B cell (primary cell): Measurements from ENCODE around the gene IST1. TPM values are rescaled to one million over a fixed set of nuclear protein-coding genes. Genes with fewer than 3 reads are reported as not detected.

Source experiments
- ATAC-seq: fragments of 200-7000 bp; cut with Tn5 transposase; one replicate; pipeline ENCODE4 v1.10.0; 2021; ENCODE audit warnings: low read depth, mild to moderate bottlenecking, moderate number of reproducible peaks, moderate library complexity
- CTCF ChIA-PET: fragments of 350-600 bp; sonication (Branson Sonifier 250); formaldehyde crosslinking; loops from one replicate; lab custom pipeline; 2021; ENCODE audit warnings: antibody characterized with exemption, inconsistent platforms; lab: Charles Lee
- POLR2A ChIA-PET: fragments of 350-600 bp; sonication (Branson Sonifier 250); formaldehyde crosslinking; loops from one replicate; lab custom pipeline; 2021; ENCODE audit warnings: antibody characterized with exemption; lab: Charles Lee
- DNase-seq: peaks from one replicate; pipeline ENCODE4 v3.0.0; 2013
- H2AFZ ChIP-seq: 2 replicates; pipeline ENCODE4 v1.6.1; 2012; ENCODE audit warnings: mild to moderate bottlenecking, low read depth, low read length; ENCODE audit not compliant: insufficient read depth, poor library complexity, severe bottlenecking
- H3K27ac ChIP-seq, 2 donors: 1 replicate in 1 of 2; 2 replicates in 1 of 2; pipeline ENCODE4 v1.5.1; 2012 to 2013; ENCODE audit warnings: low read length in 2 of 2, mild to moderate bottlenecking in 2 of 2, moderate library complexity in 1 of 2
- H3K27me3 ChIP-seq, 4 experiments: fragments of 200-600 bp in 1 of 4; sonication (generic) in 1 of 4; replicated peaks in 1 of 4; 1 replicate in 2 of 4; 2 replicates in 2 of 4; pipeline versions ENCODE4 v1.6.1 to v1.7.0; 2013 to 2016; ENCODE audit warnings: low read length in 3 of 4, mild to moderate bottlenecking in 2 of 4, mixed read lengths in 1 of 4, moderate library complexity in 1 of 4; ENCODE audit not compliant: insufficient read depth in 4 of 4, control insufficient read depth in 3 of 4; ENCODE audit errors: control extremely low read depth in 1 of 4
- H3K36me3 ChIP-seq, 2 experiments: replicated peaks in 1 of 2; 1 replicate in 1 of 2; 2 replicates in 1 of 2; pipeline versions ENCODE4 v1.6.1 to v1.7.1; 2013; ENCODE audit warnings: low read length in 1 of 2; ENCODE audit not compliant: insufficient read depth in 2 of 2, control insufficient read depth in 1 of 2; ENCODE audit errors: control extremely low read depth in 1 of 2, extremely low read depth in 1 of 2
- H3K4me1 ChIP-seq, 2 donors: fragments of 200-600 bp in 1 of 2; sonication (generic) in 1 of 2; 1 replicate in 1 of 2; 2 replicates in 1 of 2; pipeline versions ENCODE4 v1.5.1 to v1.6.1; 2013 to 2017; ENCODE audit warnings: low read length in 2 of 2; ENCODE audit not compliant: control insufficient read depth in 2 of 2, insufficient read depth in 2 of 2
- H3K4me2 ChIP-seq: replicated peaks from 2 replicates; pipeline ENCODE3; 2012; ENCODE audit warnings: mild to moderate bottlenecking, low read depth, low read length; ENCODE audit not compliant: poor library complexity, severe bottlenecking
- H3K4me3 ChIP-seq, 5 experiments: fragments of 200-600 bp in 1 of 5; sonication (generic) in 1 of 5; 1 replicate in 3 of 5; 2 replicates in 2 of 5; pipeline versions ENCODE4 v1.5.1 to v1.7.0; 2011 to 2016; ENCODE audit warnings: low read length in 4 of 5, mild to moderate bottlenecking in 4 of 5, low read depth in 2 of 5, control low read depth in 1 of 5, moderate library complexity in 1 of 5; ENCODE audit not compliant: insufficient read depth in 1 of 5; ENCODE audit errors: control extremely low read depth in 1 of 5, extremely low read depth in 1 of 5
- H3K79me2 ChIP-seq: fragments of 200-600 bp; sonication (generic); one replicate; pipeline ENCODE4 v1.6.0; 2016; ENCODE audit warnings: low read length; ENCODE audit not compliant: control insufficient read depth, insufficient read depth
- H3K9ac ChIP-seq: fragments of 200-600 bp; sonication (generic); 2 replicates; pipeline ENCODE4 v1.6.1; 2017; ENCODE audit warnings: mild to moderate bottlenecking, low read length, moderate library complexity
- H3K9me3 ChIP-seq, 3 donors: one replicate each; pipeline versions ENCODE4 v1.6.1 to v1.7.1; 2013; ENCODE audit warnings: low read length in 2 of 3; ENCODE audit not compliant: control insufficient read depth in 2 of 3, insufficient read depth in 1 of 3; ENCODE audit errors: control extremely low read depth in 1 of 3
- H4K20me1 ChIP-seq: 2 replicates; pipeline ENCODE4 v1.6.0; 2012; ENCODE audit warnings: mild to moderate bottlenecking, low read length; ENCODE audit not compliant: insufficient read depth, control insufficient read depth, poor library complexity, severe bottlenecking
- H3K27ac Mint-ChIP-seq: one replicate; pipeline ENCODE4 v1.8.0; 2021; ENCODE audit warnings: mixed read lengths
- H3K27me3 Mint-ChIP-seq: one replicate; pipeline ENCODE4 v1.8.0; 2021; ENCODE audit warnings: mixed read lengths
- H3K4me1 Mint-ChIP-seq: one replicate; pipeline ENCODE4 v1.8.0; 2021; ENCODE audit warnings: mixed read lengths
- H3K4me3 Mint-ChIP-seq: one replicate; pipeline ENCODE4 v1.8.0; 2021; ENCODE audit warnings: mixed read lengths
- H3K9me3 Mint-ChIP-seq: one replicate; pipeline ENCODE4 v1.8.0; 2022; ENCODE audit warnings: mixed read lengths; ENCODE audit not compliant: insufficient read depth
- EZH2 ChIP-seq: IDR thresholded peaks from 2 replicates; pipeline ENCODE4 v1.6.1; 2012; ENCODE audit warnings: borderline replicate concordance, low read depth, mild to moderate bottlenecking, moderate library complexity, low read length; ENCODE audit not compliant: insufficient read depth, poor library complexity, severe bottlenecking
- WGBS: methylation state at CpG from one replicate; pipeline ENCODE4 v1.1.5; 2013; ENCODE audit warnings: missing lambda C conversion rate; ENCODE audit not compliant: insufficient coverage; 5-methylcytosine and 5-hydroxymethylcytosine counted together
- intact Hi-C: fragments of 100-400 bp; cut with micrococcal nuclease; formaldehyde crosslinking; loops from one replicate; pipeline ENCODE4 v1.10.0; 2022
- polyA plus RNA-seq: library from polyadenylated mRNA; depleted of rRNA; stranded (reverse); fragments of >200 nt; gene quantifications from 2 replicates; pipeline ENCODE4 v1.2.3, GENCODE V29; 2012
- total RNA-seq, 2 donors: library from RNA; stranded (reverse); fragments of 120-200 nt in 1 of 2; gene quantifications; 1 replicate in 1 of 2; 2 replicates in 1 of 2; pipeline versions ENCODE4 v1.2.3 to v1.2.4, GENCODE V29; 2013 to 2022
- TF ChIP-seq, protein P1 (sequence below): fragments of 200-600 bp; IDR thresholded peaks from one replicate; pipeline ENCODE4 v1.8.0; 2022; ENCODE audit warnings: antibody characterized with exemption, mild to moderate bottlenecking

Gene IST1
- total and polyA plus RNA-seq, 2 donors (not counting 1 experiment from before 2014, with no cell fraction given), result 182 to 268 TPM

DNA sequence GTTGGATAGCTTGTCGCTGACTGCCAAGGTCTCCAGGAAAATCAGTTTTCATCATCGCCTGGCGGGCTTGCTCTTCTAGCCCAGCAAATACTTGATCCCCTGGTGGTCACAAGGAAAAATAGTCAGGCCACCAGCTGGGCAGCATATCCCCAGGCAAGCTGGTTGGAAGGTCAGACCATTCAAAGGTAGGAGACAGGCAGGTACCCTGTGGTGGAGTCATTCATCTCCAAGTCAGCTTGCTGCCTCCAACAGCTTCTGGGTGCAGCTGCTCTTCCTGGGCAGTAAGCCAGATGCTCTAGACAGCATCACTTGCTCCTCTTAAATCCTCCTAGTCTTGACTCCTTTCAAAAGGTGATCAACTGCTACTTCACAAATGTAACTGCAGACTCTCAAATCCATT lies 27.4 kb upstream of the IST1 start:
- Histone ChIP-seq H3K27ac (no peak overlapping the region), H4K20me1 (no peaks in the 10 kb centered on the region), H3K4me1 (no peaks in the 10 kb centered on the region), H3K79me2 (peaks cover 24% of the 10 kb centered on the region), H2AFZ (no peak overlapping the region), H3K4me3 (no peak overlapping the region), H3K4me2 (no peak overlapping the region), H3K36me3 (peaks cover 2 to 67% of the 10 kb centered on the region in 2 experiments), H3K9ac (no peak overlapping the region), H3K27me3 (no peaks in the 10 kb centered on the region), H3K9me3 (no peaks in the 10 kb centered on the region)
- ChIA-PET CTCF (interaction anchor here (0.6 to 2.6 kb wide), 2 partner anchors 15 to 1580 kb away, joined by 3 to 10 read pairs; no protein-coding TSS in a partner anchor), POLR2A (no interaction called here)
- intact Hi-C loops, result no loop called here
- peaks cover 3% of the 10 kb centered on the region for H3K4me1 Mint-ChIP-seq
- no peak for DNase-seq
- H3K9me3 Mint-ChIP-seq, result no peaks in the 10 kb centered on the region
- no peak overlapping the region for H3K27ac Mint-ChIP-seq
- WGBS, result 93% methylated on average over 3 of the region's 3 CpGs
- TF ChIP-seq, protein P1, sequence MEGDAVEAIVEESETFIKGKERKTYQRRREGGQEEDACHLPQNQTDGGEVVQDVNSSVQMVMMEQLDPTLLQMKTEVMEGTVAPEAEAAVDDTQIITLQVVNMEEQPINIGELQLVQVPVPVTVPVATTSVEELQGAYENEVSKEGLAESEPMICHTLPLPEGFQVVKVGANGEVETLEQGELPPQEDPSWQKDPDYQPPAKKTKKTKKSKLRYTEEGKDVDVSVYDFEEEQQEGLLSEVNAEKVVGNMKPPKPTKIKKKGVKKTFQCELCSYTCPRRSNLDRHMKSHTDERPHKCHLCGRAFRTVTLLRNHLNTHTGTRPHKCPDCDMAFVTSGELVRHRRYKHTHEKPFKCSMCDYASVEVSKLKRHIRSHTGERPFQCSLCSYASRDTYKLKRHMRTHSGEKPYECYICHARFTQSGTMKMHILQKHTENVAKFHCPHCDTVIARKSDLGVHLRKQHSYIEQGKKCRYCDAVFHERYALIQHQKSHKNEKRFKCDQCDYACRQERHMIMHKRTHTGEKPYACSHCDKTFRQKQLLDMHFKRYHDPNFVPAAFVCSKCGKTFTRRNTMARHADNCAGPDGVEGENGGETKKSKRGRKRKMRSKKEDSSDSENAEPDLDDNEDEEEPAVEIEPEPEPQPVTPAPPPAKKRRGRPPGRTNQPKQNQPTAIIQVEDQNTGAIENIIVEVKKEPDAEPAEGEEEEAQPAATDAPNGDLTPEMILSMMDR, result no peak
- TF ChIP-seq EZH2, result no peak
- H3K4me3 Mint-ChIP-seq, result no peak overlapping the region
- no peaks in the 10 kb centered on the region for H3K27me3 Mint-ChIP-seq
- no peak for ATAC-seq

DNA sequence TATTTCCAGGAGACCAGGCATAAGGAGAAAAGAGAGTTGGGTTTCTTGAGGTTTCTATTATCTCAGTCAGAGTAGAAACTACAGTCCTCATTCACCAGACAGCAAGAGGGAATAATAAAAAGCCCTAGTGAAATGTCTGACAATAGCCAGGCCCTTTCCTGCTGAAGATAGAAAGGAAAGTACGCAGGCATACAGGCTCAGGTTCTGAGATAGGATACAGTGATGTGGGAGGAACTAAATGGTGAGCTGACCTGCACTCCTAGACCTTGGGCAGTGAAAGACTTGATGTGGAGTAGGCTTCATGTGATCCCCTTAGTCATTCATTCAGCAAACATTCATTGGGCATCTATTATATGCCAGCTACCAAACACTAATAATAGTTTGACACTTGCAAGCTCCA lies 26.2 kb upstream of the IST1 start:
- no peak overlapping the region for H3K4me2 ChIP-seq
- H3K27ac ChIP-seq, result no peak overlapping the region
- ChIA-PET POLR2A (no interaction called here), CTCF (interaction anchor here (1.0 kb wide), 1 partner anchor 14 kb away, joined by 4 read pairs; no protein-coding TSS in a partner anchor)
- H2AFZ ChIP-seq, result no peak overlapping the region
- H3K4me3 ChIP-seq, result no peak overlapping the region
- no peak overlapping the region for H3K4me3 Mint-ChIP-seq
- intact Hi-C loops, result no loop called here
- no peaks in the 10 kb centered on the region for H3K27me3 Mint-ChIP-seq
- H3K9ac ChIP-seq, result no peak overlapping the region
- H4K20me1 ChIP-seq, result no peaks in the 10 kb centered on the region
- H3K9me3 ChIP-seq, result no peaks in the 10 kb centered on the region
- H3K27me3 ChIP-seq, result no peaks in the 10 kb centered on the region
- no peak for TF ChIP-seq EZH2
- TF ChIP-seq, protein P1, result no peak
- H3K79me2 ChIP-seq, result peaks cover 26% of the 10 kb centered on the region
- no peaks in the 10 kb centered on the region for H3K4me1 ChIP-seq
- H3K27ac Mint-ChIP-seq, result no peak overlapping the region
- peaks cover 3% of the 10 kb centered on the region for H3K4me1 Mint-ChIP-seq
- WGBS, result 100% methylated on average over 1 of the region's 1 CpG
- ATAC-seq (no peak), DNase-seq (no peak)
- H3K36me3 ChIP-seq, result peaks cover 2 to 58% of the 10 kb centered on the region in 2 experiments
- H3K9me3 Mint-ChIP-seq, result no peaks in the 10 kb centered on the region
